HG03135 (cell line): ENCODE results near the gene SUFU.
A peak's percentile ranks its signal among the peaks of the same experiment; 100 is the strongest.
"Not testable (repeated sequence)": the region's sequence is repeated elsewhere in the genome, so short reads cannot be mapped to it uniquely, and the experiment has no call there.

Source experiments
- ATAC-seq: cut with Tn5 transposase; IDR thresholded peaks from one replicate; pipeline ENCODE4 v1.9.1; 2021; ENCODE audit warnings: mild to moderate bottlenecking, moderate library complexity; ENCODE audit not compliant: unreplicated experiment

Gene SUFU

DNA sequence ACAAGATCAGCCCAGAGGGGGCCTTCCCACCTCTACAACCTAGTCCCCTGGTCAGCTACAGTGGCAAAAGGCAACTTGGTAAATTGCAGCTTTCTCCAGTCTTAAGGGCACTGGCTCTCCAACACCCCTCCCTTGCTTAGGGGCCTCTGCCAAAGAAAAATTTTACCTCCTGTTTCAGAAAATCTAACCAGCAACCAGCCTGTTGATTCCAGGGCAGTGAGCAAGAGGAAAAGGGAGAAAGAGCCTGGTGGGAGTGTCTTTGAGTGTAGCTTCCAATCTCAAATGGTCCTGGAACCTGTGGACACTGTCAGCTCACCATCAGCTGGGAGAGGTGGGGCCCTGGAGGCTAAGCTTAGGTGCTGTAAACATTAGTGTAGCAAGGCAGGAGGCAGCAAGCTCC lies 24.1 kb upstream of the SUFU start:
- ATAC-seq: no peak

DNA sequence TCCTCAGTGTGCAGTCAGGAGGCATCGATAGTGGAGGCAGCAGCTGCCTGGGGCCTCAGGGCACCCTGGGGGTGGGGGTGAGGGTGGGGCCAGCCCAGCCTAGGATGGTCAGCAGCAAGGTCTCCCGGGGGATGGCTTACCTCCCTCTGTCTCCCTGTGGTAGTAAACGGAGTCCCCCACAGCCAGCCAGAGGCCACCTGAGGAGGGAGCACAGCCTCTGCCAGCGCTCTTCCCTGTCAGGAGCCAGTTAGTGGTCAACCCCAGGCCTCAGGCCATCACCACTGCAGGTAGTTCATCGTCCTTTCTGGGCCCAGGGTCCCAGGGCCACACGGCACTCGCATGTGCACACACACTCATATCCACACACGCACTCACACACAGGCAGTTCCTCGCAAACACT lies 23.4 kb upstream of the SUFU start:
- ATAC-seq: no peak

DNA sequence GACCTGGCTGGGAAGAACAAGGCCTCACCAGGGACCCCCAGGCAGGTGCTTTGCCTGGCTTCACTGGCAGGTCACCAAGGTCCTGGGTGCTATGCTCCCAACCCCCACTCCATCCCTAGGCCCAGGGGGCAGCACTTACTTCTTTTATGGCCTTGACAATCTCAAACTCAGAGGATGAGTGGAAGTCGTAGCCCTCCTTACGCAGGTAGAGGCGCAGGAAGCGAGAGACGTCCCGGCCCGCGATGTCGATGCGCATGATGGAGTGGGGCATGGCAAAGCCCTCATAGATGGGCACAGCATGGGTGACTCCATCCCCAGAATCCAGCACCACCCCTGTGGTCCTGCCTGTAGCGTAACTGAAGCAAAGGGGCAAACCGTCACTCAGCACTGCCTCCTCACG lies 19.8 kb upstream of the SUFU start:
- no peak for ATAC-seq

GRCh38 chr10:102485093-102485784 lies 18.5 kb upstream of the SUFU start:
- ATAC-seq: no peak

DNA sequence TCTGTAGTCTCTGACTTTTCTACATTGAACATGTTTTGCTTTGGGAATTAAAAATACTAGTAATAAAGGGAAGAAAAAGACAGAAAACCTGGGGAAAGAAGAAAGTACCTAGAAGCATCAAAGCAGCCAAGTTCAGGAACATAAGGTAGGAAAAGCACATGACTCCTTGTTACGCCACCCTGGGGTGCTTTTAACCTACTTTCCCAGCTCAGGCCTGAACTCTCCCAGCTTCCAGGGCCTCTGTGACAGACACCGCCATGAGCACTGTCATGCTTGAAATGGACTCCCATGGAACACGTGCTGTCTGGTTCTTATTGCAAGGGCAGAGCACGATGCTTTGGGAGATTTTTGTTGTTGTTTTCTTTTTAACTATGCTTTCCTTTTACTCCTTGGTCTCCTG lies 12.6 kb upstream of the SUFU start:
- no peak for ATAC-seq

- ATAC-seq: no peak
Measured at GRCh38 chr10:102492344-102492939, 11.3 kb upstream of the SUFU start.

DNA sequence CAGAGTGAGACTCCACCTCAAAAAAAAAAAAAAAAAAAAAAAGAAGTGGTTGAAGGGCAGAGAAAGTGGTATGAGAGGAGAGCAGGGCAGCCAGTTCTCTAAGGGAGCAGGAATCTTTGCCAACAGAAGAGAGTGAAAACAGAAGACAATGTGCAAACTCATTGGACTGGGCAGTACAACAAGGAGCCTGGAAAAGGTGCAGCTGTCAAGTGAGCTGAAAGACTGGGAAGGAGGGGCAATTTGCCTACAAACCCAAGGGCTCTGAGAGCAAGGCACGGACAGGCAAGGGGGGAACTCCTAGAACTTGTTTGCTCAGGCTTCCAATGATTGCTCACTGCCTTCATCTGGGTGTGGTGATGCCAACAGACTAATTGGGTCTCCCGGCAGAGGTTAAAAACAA lies 10.8 kb upstream of the SUFU start:
- ATAC-seq: no peak

- ATAC-seq: no peak
Measured at GRCh38 chr10:102493771-102494170, 10.0 kb upstream of the SUFU start.

DNA sequence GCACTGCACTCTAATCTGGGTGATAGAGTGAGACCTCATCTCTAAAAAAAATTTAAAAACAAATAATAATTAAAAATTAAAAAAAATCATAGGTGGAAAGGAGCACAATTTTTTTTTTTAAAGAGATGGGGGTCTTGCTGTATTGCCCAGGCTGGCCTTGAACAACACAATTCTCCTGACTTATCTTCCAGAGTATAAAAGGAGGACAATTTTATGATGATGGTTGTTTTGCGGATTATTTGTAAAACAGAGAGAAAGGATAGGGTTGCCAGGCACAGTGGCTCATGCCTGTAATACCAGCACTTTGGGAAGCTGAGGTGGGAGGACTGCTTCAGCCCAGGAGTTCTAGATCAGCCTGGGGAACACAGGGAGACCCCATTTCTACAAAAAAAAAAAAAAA lies 6.2 kb upstream of the SUFU start:
- ATAC-seq: no peak

DNA sequence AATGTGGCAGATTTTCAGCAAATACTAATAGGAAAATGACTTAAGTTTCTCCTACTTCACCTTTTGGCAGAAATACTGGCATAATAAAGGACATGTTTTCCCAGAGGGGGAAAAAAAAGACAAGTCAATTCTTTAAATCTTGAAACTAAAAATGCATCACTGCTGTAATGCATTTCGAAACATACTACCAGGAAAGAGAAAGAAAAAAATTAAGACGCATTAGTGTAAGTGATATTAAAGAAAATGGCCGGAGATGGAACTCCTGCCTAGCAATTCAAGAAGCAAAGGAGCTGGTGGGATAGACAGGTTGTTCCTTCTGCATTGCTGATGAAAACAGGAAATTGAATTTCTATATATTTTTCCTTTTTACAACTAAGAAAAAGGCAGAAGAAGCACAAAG lies 4.4 kb upstream of the SUFU start:
- no peak for ATAC-seq

GRCh38 chr10:102500686-102501085 lies 3.1 kb upstream of the SUFU start:
- not testable (repeated sequence) for ATAC-seq

DNA sequence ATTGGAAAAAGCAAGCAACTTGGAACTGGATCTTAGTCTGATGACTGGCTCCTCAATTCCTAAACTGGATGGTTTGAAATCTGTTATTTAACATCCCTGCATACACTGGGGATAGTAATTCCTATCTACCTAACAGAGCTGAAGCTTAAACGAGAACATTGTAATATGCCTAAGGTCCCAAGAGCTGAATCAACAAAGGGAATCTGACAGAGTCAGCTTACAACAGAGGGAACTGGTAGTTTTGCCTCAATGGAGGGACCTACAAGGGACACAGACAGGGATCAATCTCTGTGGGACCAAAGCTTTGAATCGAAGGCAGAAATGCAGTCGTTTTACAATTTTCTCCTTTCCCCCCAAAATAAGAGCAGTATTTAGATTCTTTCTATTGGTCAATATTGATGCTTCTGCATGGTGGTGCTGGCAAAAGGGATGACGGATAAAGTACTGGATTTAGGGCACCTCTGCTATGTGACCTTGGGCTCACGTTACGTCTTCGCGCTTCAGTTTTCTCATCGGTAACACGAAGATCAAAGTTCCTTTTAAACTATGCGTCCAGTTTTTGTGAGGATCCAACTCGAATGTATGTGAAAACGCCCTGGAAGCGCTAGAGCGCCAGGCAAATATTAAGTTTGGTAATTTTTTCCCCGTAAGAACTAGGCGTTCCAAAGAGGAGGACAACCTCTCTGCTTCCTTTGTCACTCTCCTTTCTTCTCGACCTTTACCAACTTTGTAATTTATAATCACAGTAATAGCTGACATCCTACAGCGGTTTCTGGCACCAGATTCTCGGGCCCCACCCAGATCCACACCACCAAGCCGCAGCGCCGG lies 2.4 kb upstream of the SUFU start:
- ATAC-seq: no peak

DNA sequence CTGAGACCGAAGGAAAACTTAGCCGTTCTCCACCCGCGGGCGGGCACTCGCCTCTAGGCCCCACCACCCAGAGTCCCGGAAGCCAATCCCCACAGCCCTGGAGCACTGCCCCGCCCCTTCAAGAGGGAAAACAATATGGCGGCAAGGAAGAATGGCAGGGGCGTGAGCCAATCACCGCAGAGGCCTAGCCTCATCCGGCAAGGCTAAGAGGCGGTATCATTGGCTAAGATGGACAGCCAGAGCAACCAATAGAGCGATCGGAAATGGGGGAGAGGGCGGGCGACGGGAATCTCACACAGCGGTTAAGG lies 1.8 kb upstream of the SUFU start:
- peak; percentile 68 for ATAC-seq

DNA sequence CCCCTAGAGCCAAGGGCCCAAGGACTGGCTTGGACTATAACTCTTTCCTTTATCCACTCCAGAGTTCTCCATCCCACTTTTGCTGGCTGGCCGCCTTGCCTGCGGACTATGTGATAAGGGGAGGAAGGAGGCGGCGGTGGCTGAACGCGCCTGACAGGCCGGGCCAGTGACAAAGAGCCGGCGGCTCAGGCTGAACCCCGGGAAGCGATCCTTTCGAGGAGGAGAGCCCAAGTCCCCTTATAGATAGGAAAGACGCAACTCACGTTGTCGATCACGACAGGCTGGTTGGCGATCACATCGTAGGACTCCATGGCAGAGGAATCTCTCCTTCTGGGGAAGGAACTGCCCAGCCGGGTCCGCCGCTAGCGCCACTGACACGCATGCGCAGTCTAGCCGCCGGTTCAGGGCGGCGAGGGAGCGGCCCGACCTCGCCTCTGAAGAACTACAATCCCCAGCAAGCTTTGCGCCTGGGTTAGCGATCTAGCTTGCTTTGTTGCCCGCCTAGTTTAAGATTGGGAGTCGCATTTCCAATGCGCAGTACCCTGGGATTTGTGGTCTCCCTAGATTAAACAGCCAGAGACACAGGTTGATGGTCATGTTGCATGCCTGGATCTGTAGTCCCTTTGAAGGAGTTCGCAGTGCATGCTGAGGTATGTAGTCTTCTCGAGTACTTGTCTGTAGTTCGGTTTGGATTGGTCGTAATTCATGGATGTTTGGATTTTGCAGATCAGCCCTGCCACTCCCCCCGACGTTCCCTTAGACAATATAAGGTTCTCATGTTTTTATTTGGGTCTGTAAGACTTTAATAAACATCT lies 1.2 kb upstream of the SUFU start, which contains the start of gene ACTR1A:
ACTR1A (minus strand) TSS at position 376 of the 815 bp plus-strand sequence; CDS start at position 311, 65 bp downstream.
- ATAC-seq: peak; percentile 61

GRCh38 chr10:102504179-102504975 lies 605 bp downstream of the SUFU start:
- ATAC-seq: no peak

DNA sequence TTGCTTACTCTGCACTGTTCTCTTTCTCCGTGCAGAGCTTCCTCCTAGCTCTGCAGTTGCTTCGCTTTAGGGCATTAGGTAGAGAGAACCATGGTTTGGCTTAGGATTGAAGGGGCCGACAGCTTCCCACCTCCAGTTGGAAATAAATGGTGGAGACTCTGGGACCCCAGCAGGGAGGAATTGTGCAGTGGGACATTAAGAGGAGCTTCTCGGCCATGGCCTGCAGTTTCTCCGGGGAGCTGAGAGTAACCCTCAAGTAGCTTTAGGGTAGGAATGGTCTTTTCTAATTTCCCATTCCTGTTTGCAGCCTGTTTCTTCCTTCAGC lies 1.2 kb downstream of the SUFU start:
- no peak for ATAC-seq

GRCh38 chr10:102505462-102506115 lies 1.8 kb downstream of the SUFU start:
- ATAC-seq: no peak

- no peak for ATAC-seq
Measured at GRCh38 chr10:102507521-102507920, 3.7 kb downstream of the SUFU start.

DNA sequence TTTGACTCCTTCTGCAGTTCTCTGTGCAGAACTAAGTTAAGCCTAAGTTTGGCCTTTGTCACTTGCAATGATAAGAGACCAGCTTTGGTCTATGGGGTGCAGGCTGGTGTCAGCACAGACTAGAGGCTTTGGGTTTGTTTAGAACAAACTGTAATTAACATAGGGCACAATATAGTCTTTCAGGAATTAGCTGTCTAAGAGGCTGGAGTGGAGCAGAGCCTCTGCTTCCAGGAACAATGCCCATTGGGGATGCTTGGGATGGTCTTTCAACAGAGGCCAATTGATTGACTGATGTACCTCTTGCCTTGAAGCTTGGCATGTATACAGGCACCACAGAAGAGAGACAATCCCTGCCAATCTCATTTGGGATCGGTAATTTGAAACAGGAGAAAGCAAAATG lies 4.7 kb downstream of the SUFU start:
- ATAC-seq: no peak

- ATAC-seq: no peak
Measured at GRCh38 chr10:102509387-102509786, 5.6 kb downstream of the SUFU start.
